Skeletal muscle cell (primary cell): ENCODE results near the gene HMGCR.
"Not testable (repeated sequence)": the region's sequence is repeated elsewhere in the genome, so short reads cannot be mapped to it uniquely, and the experiment has no call there.

Source experiments
- DNase-seq: peaks from one replicate; pipeline ENCODE4 v3.0.0-alpha.2; 2010; ENCODE audit warnings: low read depth
- H3K4me3 ChIP-seq: 2 replicates; pipeline ENCODE4 v1.5.1; 2011; ENCODE audit warnings: low read depth, mild to moderate bottlenecking, control low read depth, low read length, moderate library complexity

The HMGCR gene

GRCh38 chr5:75336615-75337336, at the start of gene HMGCR:
Gene HMGCR (plus strand): TSS chr5:75337220. CDS start chr5:75342606, 5,386 bp downstream.
- peak within 1 kb of the TSS; percentile 70 for H3K4me3 ChIP-seq
- peak; percentile 99 for DNase-seq

DNA sequence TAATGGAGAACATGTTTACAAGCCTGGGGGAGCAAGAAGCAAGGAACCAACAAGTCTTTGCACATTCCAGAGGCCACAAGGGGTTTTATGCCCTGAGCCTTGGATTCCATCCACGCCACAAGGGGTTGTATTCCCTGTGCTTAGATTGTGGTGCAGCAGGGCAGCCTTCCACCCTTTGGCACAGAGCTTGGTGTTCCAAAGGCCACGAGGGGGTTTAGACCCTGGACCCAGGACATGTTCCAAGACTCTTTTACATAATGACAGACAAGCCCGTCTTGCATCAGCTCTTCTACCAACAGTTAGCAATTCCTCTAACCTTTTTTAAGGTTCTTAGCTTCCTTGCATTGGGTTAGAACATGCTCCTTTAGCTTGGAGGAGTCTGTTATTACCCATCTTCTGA, 45.2 kb upstream of the HMGCR start:
- DNase-seq, H3K4me3 ChIP-seq: not testable (repeated sequence)

DNA sequence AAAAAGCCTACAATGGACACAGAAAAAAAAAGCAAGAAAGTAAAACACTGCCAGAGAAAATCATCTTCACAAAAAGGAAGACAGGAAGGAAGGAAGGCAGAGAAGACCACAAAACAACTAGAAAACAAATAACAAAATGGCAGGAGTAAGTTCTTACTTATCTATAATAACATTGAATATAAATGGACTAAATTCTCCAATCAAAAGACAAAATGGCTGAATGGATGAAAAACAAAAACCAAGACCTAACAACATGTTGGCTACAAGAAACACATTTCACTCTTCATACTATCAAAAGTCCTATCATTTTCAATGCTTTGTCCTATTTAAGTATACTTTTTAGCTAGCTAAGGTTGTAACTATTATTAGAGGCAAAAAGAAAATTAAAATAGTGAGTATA, 36.9 kb upstream of the HMGCR start:
- DNase-seq, result no peak
- H3K4me3 ChIP-seq, result no peak overlapping the region

DNA sequence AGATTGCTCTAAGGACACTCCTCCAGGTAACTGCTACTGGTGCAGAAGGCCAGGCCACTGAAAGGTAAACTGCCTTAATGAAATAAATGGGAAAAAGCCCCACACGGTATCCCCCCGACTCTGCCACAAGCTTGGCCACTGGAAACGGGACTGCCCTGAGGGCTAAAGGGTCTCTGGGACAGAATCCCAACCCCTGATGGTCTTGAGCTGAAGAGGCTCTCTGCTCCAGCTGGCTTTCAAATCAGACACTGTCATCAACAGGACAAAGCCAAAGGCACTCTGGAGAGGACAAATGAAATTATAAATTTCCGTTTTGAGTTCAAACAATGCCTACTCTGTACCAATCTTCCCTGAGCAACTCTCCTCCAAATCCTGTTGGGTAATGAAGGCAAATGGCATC, 33.6 kb upstream of the HMGCR start:
- DNase-seq, result no peak

DNA sequence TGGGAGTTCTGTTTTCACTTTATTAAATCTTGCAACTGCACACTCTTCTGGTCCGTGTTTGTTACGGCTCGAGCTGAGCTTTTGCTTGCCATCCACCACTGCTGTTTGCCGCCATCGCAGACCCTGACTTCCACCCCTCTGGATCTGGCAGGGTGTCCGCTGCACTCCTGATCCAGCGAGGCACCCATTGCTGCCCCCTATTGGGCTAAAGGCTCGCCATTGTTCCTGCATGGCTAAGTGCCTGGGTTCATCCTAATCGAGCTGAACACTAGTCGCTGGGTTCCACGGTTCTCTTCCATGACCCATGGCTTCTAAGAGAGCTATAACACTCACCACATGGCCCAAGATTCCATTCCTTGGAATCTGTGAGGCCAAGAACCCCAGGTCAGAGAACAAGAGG, 32.5 kb upstream of the HMGCR start:
- DNase-seq, H3K4me3 ChIP-seq: not testable (repeated sequence)

More for the DNA sequence above, 33.6 kb upstream of the HMGCR start:
- H3K4me3 ChIP-seq, result no peak overlapping the region

- peak; percentile 3 for DNase-seq
- H3K4me3 ChIP-seq, result no peak overlapping the region
Measured at GRCh38 chr5:75306746-75307145, 30.3 kb upstream of the HMGCR start.

- DNase-seq, result no peak
- no peak overlapping the region for H3K4me3 ChIP-seq
Measured at GRCh38 chr5:75310212-75310611, 26.8 kb upstream of the HMGCR start.

- not testable (repeated sequence) for DNase-seq
Measured at GRCh38 chr5:75319148-75319547, 17.9 kb upstream of the HMGCR start.

GRCh38 chr5:75319638-75320037, 17.4 kb upstream of the HMGCR start:
- H3K4me3 ChIP-seq, result no peak overlapping the region
- no peak for DNase-seq

More at GRCh38 chr5:75319148-75319547, 17.9 kb upstream of the HMGCR start:
- H3K4me3 ChIP-seq, result not testable (repeated sequence)

DNA sequence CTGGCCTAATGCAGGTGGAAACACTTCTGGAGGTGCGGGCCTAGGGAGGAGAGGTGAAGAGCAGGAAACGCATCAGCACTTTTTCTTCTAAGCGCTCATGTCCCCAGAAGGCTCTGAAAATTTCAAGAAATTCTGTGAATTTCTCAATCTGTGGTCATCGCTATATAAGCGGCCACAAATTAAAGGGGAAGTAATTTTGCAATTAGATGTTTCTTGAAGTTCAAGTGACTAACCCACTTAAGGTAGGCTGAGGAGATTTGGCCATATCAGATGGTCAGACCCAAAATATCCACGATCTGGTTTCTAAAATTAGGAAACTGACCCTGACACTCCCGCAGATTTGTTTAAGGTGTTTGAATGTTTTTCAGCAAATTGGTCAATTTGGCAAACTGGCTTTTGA, 16.6 kb upstream of the HMGCR start:
- H3K4me3 ChIP-seq, result no peak overlapping the region
- no peak for DNase-seq

GRCh38 chr5:75322066-75322465, 15.0 kb upstream of the HMGCR start:
- H3K4me3 ChIP-seq, result no peak overlapping the region
- DNase-seq, result no peak

DNA sequence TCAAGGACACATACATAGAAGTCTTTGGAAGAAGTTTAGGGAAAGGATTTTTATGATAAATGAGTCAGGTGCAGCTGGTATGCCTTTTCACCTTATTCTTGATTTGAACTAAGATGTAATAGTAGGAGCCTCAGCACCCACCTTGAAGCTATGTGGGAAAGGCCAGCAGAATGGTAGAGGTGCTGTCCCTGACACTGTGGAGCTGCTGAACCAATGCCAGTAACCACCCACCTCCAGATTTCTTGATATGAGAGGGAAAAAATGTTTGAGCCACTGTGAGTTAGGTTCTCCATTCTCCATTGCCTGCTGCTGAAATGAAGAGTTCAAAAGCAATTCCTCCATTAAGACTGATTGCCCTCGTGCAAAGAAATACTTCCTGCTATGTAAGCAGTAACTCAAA, 12.2 kb upstream of the HMGCR start:
- H3K4me3 ChIP-seq, result no peak overlapping the region
- no peak for DNase-seq

GRCh38 chr5:75325242-75325641, 11.8 kb upstream of the HMGCR start:
- no peak for DNase-seq
- H3K4me3 ChIP-seq, result no peak overlapping the region

DNA sequence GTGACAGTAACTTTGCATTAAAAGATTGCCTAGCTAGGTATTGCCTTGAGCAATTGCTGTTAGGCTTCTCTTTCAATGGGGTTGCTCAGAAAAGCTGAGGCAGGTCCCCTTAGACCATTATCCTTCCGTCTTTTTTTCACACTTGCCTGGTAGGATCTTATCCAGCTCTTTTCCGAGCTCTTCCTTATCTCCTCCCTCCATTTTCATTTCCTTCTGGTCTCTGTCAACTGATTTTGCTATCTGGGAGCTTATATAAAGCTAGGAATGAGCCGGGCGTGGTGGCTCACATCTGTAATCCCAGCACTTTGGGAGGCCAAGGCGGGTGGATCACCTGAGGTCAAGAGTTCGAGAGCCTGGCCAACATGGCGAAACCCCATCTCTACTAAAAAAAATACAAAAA, 6.6 kb upstream of the HMGCR start:
- no peak overlapping the region for H3K4me3 ChIP-seq
- DNase-seq, result no peak

- H3K4me3 ChIP-seq, result no peak overlapping the region
- DNase-seq, result no peak
Measured at GRCh38 chr5:75331095-75332090, 5.6 kb upstream of the HMGCR start.

DNA sequence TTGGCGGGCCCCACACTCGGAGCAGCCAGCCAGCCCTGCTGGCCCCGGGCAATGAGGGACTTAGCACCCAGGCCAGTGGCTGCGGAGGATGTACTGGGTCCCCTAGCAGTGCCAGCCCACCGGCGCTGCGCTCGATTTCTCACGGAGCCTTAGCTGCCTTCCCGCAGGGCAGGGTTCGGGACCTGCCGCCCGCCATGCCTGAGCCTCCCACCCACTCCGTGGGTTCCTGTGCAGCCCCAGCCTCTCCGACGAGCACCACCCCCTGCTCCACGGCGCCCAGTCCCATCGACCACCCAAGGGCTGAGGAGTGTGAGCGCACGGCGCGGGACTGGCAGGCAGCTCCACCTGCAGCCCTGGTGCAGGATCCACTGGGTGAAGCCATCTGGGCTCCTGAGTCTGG, 3.3 kb upstream of the HMGCR start:
- DNase-seq, H3K4me3 ChIP-seq: not testable (repeated sequence)

GRCh38 chr5:75334413-75334812, 2.6 kb upstream of the HMGCR start:
- not testable (repeated sequence) for DNase-seq, H3K4me3 ChIP-seq

- H3K4me3 ChIP-seq, result no peak overlapping the region
- DNase-seq, result no peak
Measured at GRCh38 chr5:75335486-75335885, 1.5 kb upstream of the HMGCR start.

- DNase-seq, result peak; percentile 77
- H3K4me3 ChIP-seq, result peak overlapping the region; percentile 70
Measured at GRCh38 chr5:75335952-75336614, 937 bp upstream of the HMGCR start.
